ENCODE measurements around the gene BPIFB2. TPM values are rescaled to one million over a fixed set of nuclear protein-coding genes. Genes with fewer than 3 reads are reported as not detected.
"Not testable (repeated sequence)": the region's sequence is repeated elsewhere in the genome, so short reads cannot be mapped to it uniquely, and the experiment has no call there.

Gene BPIFB2, protein sequence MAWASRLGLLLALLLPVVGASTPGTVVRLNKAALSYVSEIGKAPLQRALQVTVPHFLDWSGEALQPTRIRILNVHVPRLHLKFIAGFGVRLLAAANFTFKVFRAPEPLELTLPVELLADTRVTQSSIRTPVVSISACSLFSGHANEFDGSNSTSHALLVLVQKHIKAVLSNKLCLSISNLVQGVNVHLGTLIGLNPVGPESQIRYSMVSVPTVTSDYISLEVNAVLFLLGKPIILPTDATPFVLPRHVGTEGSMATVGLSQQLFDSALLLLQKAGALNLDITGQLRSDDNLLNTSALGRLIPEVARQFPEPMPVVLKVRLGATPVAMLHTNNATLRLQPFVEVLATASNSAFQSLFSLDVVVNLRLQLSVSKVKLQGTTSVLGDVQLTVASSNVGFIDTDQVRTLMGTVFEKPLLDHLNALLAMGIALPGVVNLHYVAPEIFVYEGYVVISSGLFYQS
- polyA plus RNA-seq (ENCODE audit: insufficient read length), result not detected
- long read RNA-seq, donor 1, result 0 reads
- long read RNA-seq, donor 2, result 0 reads
- long read RNA-seq, donor 3, result 0 reads
- long read RNA-seq, donor 4, result 0 reads
- long read RNA-seq, donor 5, result 0 reads
- long read RNA-seq, donor 6, result 0 reads
- long read RNA-seq, donor 7, result 0 reads
- long read RNA-seq, donor 8, result 0 reads

DNA sequence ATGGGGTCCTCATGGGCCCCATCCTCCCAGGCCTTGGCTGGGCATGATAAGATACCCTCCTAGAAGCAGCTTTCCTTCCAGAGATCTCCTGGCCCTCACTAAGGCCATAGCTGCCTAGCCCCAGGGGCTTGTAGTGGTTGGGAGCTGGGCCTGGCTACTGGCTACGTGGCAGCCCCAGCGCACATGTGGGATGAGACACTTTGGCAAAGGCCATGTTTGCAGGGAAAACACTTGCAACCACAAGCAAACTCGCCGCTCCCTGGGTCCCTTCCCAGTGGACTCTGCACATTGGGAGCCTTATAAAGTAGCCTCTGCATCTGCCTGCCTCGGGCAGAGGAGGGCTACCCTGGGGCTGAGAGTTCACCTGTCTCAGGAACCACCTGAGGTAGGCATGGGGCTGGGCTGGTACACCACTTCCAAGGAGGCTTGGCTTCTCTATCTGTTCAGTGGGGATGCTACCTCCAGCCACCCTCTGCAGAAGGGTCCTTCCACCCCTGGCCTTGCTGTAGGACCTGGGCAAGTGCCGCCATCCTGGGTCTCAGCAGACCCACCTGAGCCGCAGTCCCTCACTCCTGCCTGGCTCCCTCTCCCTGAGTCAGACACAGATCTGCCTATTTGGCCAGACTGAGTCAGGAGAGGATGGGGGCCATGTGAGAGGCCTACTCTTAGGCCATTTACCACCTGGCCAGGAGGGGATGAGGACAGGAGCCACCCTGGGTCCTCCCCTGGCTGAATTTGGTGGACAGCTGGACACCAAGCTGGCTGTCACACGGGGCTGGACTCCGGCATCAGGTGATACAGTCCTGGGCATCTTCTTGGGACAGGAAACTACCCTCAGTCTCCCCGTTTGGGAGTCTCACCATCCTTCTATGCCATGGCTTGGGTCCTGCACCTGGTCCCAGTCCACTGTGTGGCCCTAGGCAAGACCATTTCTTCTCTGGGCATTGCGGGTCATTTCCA is at the start of gene BPIFB2:
TSS of gene BPIFB2 (plus strand) at position 329 of the 960 bp plus-strand sequence. CDS start 871 bp downstream, outside the sequence.
- no peak for DNase-seq

DNA sequence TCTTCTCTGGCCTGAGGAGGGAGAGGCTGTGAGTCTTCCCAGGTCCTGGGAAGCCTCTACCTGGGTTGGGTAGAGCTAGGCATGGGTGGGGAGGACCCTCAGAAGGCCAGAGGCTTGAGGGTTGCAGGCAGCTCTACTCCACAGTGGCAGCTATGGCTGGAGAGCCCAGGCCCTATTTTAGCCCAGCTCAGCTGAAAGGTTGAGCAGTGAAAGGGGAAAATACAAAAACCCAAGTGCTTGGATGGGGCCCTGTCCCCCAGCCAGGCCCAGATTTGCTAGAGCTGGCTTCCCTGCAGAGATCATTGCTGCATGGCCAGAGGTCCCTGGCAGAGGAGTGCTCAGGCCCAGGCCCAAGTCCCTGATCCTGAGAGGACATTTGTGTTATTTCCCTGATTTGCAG is 48.9 kb upstream of the BPIFB2 start:
- DNase-seq, result no peak

DNA sequence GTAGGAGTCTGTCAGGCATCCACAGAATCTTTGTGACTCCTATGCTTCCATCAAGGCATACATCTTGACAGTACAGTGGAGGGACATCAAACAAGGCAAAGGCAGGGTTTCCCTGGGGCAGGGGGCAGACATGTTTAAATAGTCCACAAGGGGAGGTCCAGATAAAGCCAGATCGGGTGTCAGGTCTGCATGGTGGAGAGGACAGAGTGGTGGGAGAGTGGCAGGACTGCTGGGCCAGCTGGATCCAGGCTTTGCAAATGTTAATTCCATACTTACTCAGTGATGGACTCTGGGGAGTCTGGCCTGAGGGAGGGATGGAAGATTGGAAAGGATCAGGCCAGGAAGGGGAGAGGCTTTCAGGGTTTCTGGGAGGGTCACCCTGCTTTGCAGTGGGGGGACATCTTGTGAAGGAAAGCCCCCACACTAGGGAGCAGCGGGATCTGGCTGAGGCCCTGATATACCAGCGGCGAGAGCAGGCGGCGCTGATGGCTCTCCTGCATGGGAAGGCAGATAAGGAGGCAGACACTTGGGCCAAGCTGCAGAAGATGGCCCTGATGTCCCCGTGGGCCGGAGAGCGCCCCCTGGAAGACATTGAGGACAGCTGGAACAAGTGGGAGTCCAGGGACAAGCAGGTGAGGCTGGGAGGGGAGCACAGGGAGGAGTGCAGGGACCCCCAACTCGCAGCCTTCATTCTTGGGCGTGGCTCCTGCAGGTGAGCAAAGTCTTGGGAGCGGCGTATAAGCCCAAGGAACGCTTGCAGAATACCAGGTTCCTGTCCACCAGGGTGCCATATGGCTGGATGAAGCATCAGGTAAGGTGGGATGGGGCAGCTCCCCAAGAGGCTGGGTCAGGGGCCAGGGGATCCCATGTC is 47.9 kb upstream of the BPIFB2 start:
- no peak for DNase-seq

DNA sequence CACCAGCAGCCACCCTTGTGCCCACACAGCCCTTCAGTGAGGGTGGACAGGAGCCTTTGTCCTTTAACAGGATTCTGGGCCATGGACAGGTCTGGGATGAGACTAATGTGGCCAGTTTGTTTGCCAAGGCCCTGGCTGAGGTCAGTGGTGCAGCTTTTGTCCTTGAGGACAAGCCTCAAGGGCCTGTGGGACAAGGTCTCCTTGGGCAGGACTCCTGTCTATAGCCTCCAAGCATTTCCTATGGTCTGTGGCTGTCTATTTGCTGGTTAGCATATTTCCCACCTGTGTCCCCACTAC is 47.3 kb upstream of the BPIFB2 start:
- DNase-seq, result no peak

DNA sequence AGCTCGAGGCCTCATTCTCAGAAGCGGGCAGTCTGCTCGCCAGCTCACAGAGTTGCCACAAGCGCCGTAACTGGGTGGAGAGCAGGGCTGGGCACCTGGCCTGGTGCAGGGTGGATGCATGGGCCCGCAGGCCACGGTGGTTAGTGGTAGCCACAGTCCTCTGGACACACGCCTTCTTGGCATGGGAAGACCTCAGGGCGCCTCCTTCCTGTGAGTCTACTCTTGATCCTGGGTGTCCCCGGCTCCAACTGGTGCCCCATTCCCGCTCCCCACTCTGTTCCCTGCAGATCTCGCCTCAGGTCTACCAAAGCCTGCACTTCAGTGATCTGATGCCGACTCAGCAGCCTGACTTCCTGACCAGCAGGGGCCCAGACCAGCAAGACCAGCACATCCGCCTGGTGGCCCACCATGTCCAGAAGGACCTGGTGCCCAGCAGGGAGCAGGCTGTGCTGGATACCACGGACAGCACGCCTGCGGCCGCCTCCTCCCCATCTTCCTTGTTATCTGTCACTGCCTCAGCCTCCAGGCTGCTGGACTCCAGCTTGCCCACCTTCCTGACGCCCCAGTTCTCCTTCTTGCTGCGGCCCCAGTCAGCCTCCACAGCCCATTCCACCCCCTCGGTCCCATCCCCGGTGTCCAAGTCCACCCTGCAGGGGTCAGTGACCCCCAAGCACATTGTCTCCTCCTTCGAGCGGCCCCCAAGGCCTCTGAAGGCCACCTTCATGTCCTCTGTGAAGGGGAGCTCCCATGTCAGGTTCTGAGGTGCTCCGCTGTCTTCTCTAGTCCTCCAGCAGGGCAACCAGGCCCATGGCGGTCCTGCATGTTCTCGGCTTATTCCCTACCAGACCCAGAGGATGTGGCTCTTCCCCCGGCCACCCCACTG is 46.4 kb upstream of the BPIFB2 start:
- no peak for DNase-seq

DNA sequence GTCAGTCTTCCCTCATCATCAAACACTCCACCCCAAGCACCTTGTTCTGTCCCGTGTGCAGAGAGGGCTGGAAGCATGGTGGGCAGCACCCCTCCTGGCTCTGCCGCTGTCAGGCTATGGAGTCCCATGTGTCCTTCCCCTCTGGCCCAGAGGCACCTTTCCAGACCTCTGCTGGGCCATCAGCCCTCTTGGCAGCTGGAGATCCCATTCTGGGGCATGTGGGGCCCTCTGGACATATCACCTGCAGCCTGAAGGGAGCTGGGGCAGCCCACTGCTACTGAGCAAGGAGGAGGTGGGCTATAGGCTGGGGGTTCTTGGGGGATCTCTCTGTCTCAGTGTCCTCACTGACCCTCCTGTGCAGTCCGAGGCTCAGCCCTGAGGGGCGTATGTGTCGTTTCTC is 45.5 kb upstream of the BPIFB2 start:
- no peak for DNase-seq

DNA sequence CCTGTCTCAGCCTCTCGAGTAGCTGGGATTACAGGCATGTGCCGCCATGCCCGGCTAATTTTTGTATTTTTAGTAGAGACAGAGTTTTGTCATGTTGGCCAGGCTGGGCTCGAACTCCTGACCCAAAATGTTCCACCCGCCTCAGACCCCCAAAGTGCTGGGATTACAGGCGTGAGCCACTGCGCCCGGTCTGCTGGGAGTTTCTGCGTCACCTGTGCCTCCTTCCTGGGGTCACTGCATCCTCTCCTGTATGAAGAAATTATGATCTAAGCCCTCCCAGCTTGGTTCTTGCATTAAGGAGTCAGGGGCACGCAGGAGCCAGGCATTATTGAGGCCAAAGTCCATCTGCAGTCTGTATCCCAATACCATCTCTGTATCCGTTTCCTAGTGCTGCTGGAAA is 44.9 kb upstream of the BPIFB2 start:
- not testable (repeated sequence) for DNase-seq

DNA sequence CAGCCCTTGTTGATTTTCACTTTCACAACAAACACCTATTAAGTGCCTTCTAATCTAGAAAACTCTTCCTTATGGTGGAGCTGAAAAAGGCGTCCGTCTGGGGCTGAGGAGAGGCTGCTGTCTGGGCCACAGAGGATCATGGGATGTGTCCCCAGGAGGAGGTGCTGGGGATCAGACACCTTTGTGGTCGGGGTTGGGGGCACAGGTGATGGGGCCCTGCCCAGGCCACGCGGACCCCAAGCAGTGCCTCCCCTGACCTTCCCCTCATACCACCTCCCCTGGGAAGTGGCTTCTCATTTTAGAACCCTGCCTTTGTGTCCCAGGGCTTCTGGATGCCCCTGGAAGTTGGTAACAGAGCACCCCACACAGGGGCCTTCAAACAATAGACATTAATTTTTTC is 44.3 kb upstream of the BPIFB2 start:
- no peak for DNase-seq

DNA sequence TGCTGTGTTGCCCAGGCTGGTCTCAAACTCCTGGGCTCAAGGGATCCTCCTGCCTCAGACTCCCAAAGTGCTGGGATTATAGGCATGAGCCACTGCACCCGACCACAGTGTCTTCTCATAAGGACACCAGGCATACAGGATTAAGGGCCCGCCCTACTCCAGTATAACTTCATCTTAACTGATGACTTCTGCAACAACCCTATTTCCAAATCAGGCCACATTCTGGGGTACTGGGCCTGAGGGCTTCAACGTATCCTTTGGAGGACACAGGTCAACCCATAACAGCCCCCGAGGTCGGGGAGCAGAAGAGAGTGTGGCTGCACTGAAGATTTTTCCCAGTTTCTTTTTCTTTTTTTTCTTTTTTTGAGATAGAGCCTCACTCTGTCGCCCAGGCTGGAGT is 42.9 kb upstream of the BPIFB2 start:
- no peak for DNase-seq

DNA sequence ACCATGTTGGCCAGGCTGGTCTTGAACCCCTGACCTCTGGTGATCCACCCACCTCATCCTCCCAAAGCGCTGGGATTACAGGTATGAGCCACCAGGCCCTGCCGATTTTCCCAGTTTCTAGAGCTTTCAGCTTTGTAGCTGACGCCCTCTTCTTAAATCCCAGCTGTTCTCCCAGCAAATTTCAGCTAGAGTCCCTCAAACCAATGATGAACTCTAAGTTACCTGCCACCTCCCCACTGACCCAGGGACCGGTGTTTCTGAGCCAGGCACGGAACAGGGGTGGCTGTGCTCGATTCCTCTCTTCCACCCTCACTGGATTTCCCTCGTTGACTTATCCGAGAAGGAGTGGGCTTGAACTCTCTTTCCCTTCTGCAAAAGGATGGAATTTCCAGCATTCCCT is 42.4 kb upstream of the BPIFB2 start:
- DNase-seq, result no peak

DNA sequence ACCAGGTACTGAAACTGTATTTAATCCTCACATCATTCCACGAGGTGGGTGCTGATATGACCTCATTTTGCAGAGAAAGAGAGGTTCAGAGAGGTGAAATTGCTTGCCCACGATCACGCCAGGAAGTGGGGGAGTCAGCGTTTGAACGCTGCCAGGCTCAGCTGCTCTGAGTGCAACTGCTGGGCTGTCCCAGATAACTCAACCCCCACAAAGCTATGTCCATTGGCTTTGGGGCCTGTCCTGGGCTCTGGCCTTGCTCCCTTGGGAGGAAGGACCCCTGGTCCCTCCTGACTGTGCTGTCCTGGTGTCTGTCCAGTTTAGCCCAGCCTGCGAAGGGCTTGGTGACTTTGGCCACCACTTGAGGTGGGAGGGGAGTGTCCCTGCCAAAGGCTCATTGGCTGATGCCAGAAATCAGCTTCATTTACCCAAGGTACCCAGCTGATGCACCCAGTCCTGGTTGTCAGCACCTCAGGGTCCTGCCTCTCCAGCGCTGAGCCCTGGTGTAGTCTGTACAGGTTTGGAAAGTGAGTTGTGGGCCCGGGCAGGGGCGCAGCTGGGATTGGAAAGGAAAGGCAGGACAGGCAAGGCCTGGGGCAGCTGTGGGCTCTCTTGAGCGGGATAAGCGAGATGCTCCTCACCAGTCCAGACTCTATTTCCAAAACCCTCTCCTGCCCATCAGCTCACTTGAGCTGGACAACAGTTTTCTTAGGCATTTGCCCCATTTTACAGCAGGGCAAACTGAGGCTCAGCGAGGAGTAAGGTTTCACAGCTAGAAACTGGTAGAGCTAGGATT is 41.7 kb upstream of the BPIFB2 start:
- DNase-seq, result no peak

DNA sequence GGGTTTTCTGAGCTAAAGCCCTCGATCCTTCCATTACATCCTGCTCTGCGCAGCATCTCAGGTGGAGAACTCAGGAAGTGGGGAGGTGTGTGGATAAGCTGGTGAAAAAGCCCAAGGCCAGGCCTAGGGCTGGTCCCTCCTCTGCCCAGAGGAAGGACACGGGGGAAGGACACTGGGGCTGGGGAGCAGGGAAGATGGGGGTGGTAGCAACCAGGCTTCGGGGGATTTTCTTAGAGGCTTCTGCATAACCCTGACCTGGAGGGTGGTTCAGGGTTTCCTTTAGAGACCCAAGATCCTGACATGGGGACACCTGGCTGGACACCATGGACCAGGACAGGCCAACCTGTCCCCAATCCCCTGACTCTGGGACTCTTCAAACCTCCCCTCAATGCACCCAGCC is 41.1 kb upstream of the BPIFB2 start:
- no peak for DNase-seq

DNA sequence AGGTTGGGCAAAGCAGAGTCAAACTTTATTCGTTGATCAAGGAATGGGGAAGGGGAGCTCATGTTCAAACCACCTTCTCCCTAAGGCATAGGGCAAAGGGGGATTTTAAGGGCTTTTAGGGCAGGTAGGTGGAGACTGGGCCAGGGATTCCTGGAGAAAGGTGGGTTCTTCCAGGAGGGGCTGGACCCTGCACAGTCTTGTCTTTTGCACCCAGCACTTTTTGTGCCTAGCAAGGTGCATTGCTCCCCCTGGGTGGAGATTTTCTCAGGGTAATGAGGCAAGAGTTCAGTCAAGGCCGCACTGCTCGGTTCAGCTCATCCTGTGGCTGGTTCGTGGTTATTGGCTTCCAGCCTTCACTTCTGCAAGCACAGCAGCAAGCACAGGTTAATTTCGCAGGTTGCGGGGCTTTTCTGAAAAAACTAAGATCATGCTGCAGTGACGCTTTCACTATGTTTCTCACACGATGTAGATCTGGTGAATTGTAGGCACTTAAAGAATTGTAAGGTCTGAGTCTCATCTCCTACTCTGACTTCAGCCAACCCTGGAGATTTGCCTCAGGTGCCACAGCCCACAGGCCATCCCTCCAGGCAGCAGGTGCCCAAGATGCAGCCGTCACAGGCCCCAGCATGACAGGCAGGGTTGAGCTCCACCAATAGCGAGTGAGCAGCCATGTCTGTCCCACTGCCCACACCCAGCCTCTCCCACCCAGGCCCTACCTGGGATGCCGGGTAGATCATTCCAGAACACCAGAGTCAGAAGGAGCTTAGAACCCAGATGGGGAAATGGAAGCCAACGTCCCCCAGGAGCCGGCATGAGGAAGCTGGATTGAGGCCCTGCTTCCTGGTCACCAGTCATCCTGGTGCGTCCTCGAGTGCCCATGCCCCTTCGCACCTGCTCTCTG is 40.4 kb upstream of the BPIFB2 start:
- no peak for DNase-seq

DNA sequence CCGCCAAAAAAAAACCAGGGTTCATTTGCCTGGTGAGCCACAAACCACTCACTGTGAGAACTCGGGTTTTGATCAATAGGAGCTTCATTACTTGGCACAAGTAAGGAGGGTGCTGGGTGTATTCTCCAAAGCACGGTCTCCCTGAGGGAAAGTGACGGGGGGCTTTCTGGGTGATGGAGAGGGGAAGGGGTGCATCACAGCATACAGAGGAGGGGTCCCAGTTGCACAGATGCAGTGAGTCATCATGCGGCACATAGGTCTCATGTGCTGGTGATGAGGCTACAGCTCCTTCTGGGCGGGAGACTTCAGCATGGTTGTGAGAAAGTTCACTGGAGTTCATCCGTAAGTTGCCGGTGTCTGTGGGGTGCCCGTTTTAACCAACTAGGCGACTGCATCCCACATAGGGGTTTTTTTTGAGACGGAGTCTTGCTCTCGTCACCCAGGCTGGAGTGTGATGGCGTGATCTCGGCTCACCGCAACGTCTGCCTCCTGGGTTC is 39.5 kb upstream of the BPIFB2 start:
- DNase-seq, result no peak

DNA sequence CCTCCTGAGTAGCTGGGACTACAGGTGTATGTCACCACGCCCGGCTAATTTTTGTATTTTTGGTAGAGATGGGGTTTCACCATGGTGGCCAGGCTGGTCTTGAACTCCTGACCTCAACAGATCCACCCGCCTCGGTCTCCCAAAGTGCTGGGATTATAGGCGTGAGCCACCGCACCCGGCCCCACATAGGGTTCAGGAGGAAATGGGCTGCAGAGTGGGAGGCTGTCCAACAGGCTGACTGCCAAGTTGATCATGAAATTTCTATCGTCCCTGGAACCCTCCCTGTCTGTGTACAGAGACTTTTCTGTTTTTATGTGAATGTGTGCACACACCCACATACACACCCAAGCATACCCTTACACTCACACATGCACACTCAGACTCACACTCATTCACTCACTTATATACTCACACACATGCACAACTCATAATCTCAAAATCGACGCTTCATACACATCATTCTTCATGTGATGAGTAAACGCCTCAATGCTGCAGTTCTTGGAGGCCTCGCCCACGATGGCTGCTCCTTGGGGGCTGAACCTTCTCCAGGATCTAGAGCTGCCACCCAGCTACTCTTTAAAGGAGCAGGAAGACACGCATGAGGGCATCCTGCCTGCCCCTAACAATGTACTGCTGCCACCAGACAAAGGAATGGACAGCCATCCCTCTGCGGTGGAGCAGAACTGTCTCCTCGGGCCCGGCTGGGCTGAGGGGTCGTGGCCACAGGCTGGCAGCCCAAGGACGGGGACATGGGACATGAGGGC is 38.8 kb upstream of the BPIFB2 start:
- DNase-seq, result no peak

DNA sequence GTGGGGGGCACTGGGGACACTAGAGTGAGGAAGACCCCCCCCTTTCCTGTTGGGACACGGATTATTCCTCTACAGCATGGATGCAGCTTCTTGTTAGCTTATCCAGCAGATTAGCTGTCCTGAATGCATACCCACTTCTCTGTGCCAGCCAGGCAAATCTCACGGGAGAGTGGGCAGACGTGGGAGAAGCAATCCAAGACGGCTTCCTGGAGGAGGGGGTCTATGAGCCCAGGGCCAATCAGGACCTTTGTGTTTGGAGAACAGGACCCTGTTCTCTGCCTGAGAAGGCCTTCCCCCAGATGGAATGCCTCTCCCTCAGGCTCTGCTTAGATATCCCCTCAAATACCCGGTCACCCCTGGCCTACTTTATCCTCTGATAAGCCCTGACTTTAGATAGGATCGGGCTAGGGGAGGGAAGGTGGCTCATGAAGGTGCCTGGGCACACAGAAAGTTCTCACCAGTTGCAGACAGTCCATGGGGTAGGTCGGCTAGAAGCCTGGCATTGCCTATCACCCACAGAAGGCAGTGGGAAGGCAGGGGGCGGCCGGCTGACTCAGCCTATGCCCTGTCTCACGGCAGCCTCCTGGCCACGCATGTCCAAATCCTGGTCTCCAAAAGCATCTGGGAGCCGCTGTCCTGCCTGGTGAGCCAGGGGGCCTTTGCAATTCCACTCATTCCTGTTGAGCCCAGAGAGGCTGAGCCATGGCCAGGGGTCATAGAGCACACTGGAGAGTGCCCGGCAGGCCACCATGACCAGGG is 38.0 kb upstream of the BPIFB2 start:
- no peak for DNase-seq

All from left kidney (tissue), 8 donors.